CD8-positive, alpha-beta memory T cell (primary cell): ENCODE results near the gene BACH1. TPM values are rescaled to one million over a fixed set of nuclear protein-coding genes. Genes with fewer than 3 reads are reported as not detected.

ENCODE experiments used
- CTCF ChIA-PET: fragments of 350-600 bp; sonication (Branson Sonifier 250); formaldehyde crosslinking; loops from one replicate; lab custom pipeline; 2021; ENCODE audit warnings: antibody characterized with exemption; lab: Charles Lee
- POLR2A ChIA-PET: fragments of 350-600 bp; sonication (Branson Sonifier 250); formaldehyde crosslinking; loops from one replicate; lab custom pipeline; 2021; ENCODE audit warnings: antibody characterized with exemption; lab: Charles Lee
- DNase-seq, 5 donors: peaks; one replicate each; pipeline versions ENCODE4 v3.0.0 to v3.0.0-alpha.2; 2020 to 2022; ENCODE audit warnings: mixed read lengths in 1 of 5
- H3K27ac ChIP-seq: one replicate; pipeline ENCODE4 v1.7.0; 2013; ENCODE audit warnings: low read depth, mild to moderate bottlenecking, low read length, moderate library complexity
- H3K27me3 ChIP-seq: 2 replicates; pipeline ENCODE4 v1.7.0; 2013; ENCODE audit warnings: low read length, mild to moderate bottlenecking; ENCODE audit not compliant: insufficient read depth, poor library complexity, severe bottlenecking
- H3K36me3 ChIP-seq: 2 replicates; pipeline ENCODE4 v1.7.0; 2013; ENCODE audit warnings: mild to moderate bottlenecking, low read length, moderate library complexity; ENCODE audit not compliant: insufficient read depth
- H3K4me1 ChIP-seq: 2 replicates; pipeline ENCODE4 v1.7.0; 2013; ENCODE audit warnings: mild to moderate bottlenecking, low read length, moderate library complexity; ENCODE audit not compliant: insufficient read depth
- H3K4me3 ChIP-seq: 2 replicates; pipeline ENCODE4 v1.7.0; 2013; ENCODE audit warnings: mild to moderate bottlenecking, low read length
- H3K9me3 ChIP-seq: 2 replicates; pipeline ENCODE4 v1.7.0; 2013; ENCODE audit warnings: mild to moderate bottlenecking, low read length
- H3K27ac Mint-ChIP-seq, 8 donors: one replicate each; pipeline ENCODE4 v1.8.0; 2020 to 2021; ENCODE audit warnings: mixed read lengths in 8 of 8, mild to moderate bottlenecking in 6 of 8, inconsistent platforms in 3 of 8, moderate library complexity in 3 of 8
- H3K27me3 Mint-ChIP-seq, 2 donors: one replicate each; pipeline ENCODE4 v1.8.0; 2020 to 2021; ENCODE audit warnings: mixed read lengths in 2 of 2, mild to moderate bottlenecking in 1 of 2, moderate library complexity in 1 of 2
- H3K36me3 Mint-ChIP-seq, 3 donors: one replicate each; pipeline ENCODE4 v1.8.0; 2020 to 2021; ENCODE audit warnings: mixed read lengths in 3 of 3, inconsistent platforms in 1 of 3, mild to moderate bottlenecking in 1 of 3
- H3K4me1 Mint-ChIP-seq, 3 donors: one replicate each; pipeline ENCODE4 v1.8.0; 2020 to 2021; ENCODE audit warnings: mixed read lengths in 3 of 3, inconsistent platforms in 1 of 3, mild to moderate bottlenecking in 1 of 3
- H3K4me3 Mint-ChIP-seq, 7 donors: one replicate each; pipeline ENCODE4 v1.8.0; 2020 to 2021; ENCODE audit warnings: mixed read lengths in 7 of 7, mild to moderate bottlenecking in 6 of 7, moderate library complexity in 4 of 7, inconsistent platforms in 2 of 7
- H3K9me3 Mint-ChIP-seq, 5 donors: one replicate each; pipeline ENCODE4 v1.8.0; 2020 to 2022; ENCODE audit warnings: mixed read lengths in 5 of 5, mild to moderate bottlenecking in 3 of 5, moderate library complexity in 2 of 5, inconsistent platforms in 1 of 5
- polyA plus RNA-seq: library from polyadenylated mRNA; unstranded; fragments of 300-500 nt; fragmentation: Illumina TruSeq; gene quantifications from one replicate; pipeline ENCODE4 v1.2.3, GENCODE V29; 2021
- total RNA-seq, 2 experiments: library from RNA; stranded (reverse); gene quantifications; one replicate each; pipeline ENCODE4 v1.2.3, GENCODE V29; 2021

The BACH1 gene
- total and polyA plus RNA-seq, 3 experiments from 2014 or later = 13.0 to 25.6 (median 20.8) TPM

- Mint-ChIP-seq H3K36me3 (peaks cover 3 to 61% (median 11%) of the 10 kb centered on the region in 3 donors), H3K9me3 (no peaks in the 10 kb centered on the region), H3K27me3 (no peaks in the 10 kb centered on the region), H3K4me1 (peaks cover 0 to 8% (median 1%) of the 10 kb centered on the region in 3 donors), H3K27ac (no peak overlapping the region), H3K4me3 (no peak overlapping the region)
- H3K27ac ChIP-seq = no peak overlapping the region
- CTCF ChIA-PET = no interaction called here
- H3K9me3 ChIP-seq = no peaks in the 10 kb centered on the region
- no peaks in the 10 kb centered on the region for H3K27me3 ChIP-seq
- H3K36me3 ChIP-seq = no peaks in the 10 kb centered on the region
- POLR2A ChIA-PET = no interaction called here
- H3K4me1 ChIP-seq = no peaks in the 10 kb centered on the region
- DNase-seq = no peak
- H3K4me3 ChIP-seq = no peak overlapping the region
Observed at GRCh38 chr21:29329406-29329805, 30.7 kb downstream of the BACH1 start.

DNA sequence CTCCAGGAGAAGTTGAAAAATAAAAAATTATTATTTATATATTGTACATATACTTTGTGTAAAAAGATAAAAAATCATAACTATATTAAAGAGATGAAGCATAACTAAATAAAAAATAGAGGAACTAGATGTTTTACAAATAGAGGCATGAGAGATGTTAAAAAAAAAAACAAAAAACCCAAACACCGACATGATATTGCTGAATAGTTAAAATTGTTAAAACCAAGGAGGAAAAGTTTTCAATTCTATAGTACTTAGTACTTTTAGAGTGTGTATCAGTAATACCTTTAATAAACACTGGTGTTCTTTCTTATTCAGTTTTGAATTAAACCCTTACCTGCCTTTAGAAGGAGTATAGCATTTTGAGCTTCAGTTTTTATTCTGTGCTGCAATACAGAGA lies 32.1 kb downstream of the BACH1 start:
- ChIA-PET POLR2A (no interaction called here), CTCF (no interaction called here)
- Histone ChIP-seq H3K4me3 (no peak overlapping the region), H3K27me3 (no peaks in the 10 kb centered on the region), H3K27ac (no peak overlapping the region), H3K9me3 (no peaks in the 10 kb centered on the region), H3K4me1 (no peaks in the 10 kb centered on the region), H3K36me3 (no peaks in the 10 kb centered on the region)
- Mint-ChIP-seq H3K36me3 (peaks cover 3 to 66% (median 13%) of the 10 kb centered on the region in 3 donors), H3K27ac (no peak overlapping the region), H3K27me3 (no peaks in the 10 kb centered on the region), H3K4me3 (no peak overlapping the region), H3K9me3 (no peaks in the 10 kb centered on the region), H3K4me1 (peaks cover 0 to 12% (median 4%) of the 10 kb centered on the region in 3 donors)
- DNase-seq = no peak

- Mint-ChIP-seq H3K9me3 (no peaks in the 10 kb centered on the region), H3K27me3 (no peaks in the 10 kb centered on the region), H3K4me3 (no peak overlapping the region), H3K36me3 (peaks cover 3 to 55% (median 7%) of the 10 kb centered on the region in 3 donors), H3K27ac (no peak overlapping the region), H3K4me1 (peaks cover 0 to 13% (median 4%) of the 10 kb centered on the region in 3 donors)
- H3K4me1 ChIP-seq = no peaks in the 10 kb centered on the region
- H3K27ac ChIP-seq = no peak overlapping the region
- no peaks in the 10 kb centered on the region for H3K36me3 ChIP-seq
- ChIA-PET CTCF (no interaction called here), POLR2A (no interaction called here)
- no peaks in the 10 kb centered on the region for H3K9me3 ChIP-seq
- H3K4me3 ChIP-seq = no peak overlapping the region
- DNase-seq = no peak
- H3K27me3 ChIP-seq = no peaks in the 10 kb centered on the region
Observed at GRCh38 chr21:29332461-29333362, 34.0 kb downstream of the BACH1 start.

DNA sequence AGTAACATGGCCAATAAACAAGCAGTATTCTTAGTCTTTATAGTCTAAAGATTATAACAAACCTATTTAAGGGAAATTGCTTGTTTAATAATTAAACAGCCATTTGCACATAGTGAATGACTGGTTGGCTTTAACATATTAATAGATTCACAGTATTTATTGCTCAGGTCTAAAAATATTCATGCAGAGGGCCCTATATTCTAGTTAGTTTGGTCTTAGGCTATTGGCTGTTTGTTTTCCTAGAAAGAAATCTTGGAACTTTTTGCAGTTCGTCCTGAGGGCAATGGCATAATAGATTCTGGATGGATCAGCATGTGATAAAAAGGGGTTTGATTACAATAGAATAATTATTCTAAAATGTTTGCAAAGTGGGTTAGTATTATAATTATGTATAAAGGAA lies 34.7 kb downstream of the BACH1 start:
- H3K27ac ChIP-seq = no peak overlapping the region
- H3K9me3 Mint-ChIP-seq = no peaks in the 10 kb centered on the region
- H3K36me3 ChIP-seq = no peaks in the 10 kb centered on the region
- no peaks in the 10 kb centered on the region for H3K27me3 ChIP-seq
- H3K27me3 Mint-ChIP-seq = no peaks in the 10 kb centered on the region
- H3K4me1 Mint-ChIP-seq = peaks cover 0 to 13% (median 4%) of the 10 kb centered on the region in 3 donors
- DNase-seq = no peak
- ChIA-PET CTCF (no interaction called here), POLR2A (no interaction called here)
- H3K4me3 ChIP-seq = no peak overlapping the region
- peak overlapping the region in 1 of 8 donors; percentile 10 for H3K27ac Mint-ChIP-seq
- H3K4me1 ChIP-seq = no peaks in the 10 kb centered on the region
- peaks cover 3 to 51% (median 7%) of the 10 kb centered on the region in 3 donors for H3K36me3 Mint-ChIP-seq
- no peak overlapping the region for H3K4me3 Mint-ChIP-seq
- no peaks in the 10 kb centered on the region for H3K9me3 ChIP-seq

- peaks cover 0 to 15% (median 4%) of the 10 kb centered on the region in 3 donors for H3K4me1 Mint-ChIP-seq
- Histone ChIP-seq H3K4me3 (no peak overlapping the region), H3K27me3 (no peaks in the 10 kb centered on the region), H3K36me3 (no peaks in the 10 kb centered on the region), H3K4me1 (no peaks in the 10 kb centered on the region), H3K27ac (no peak overlapping the region), H3K9me3 (no peaks in the 10 kb centered on the region)
- H3K27me3 Mint-ChIP-seq = no peaks in the 10 kb centered on the region
- no peak overlapping the region for H3K4me3 Mint-ChIP-seq
- POLR2A ChIA-PET = no interaction called here
- H3K36me3 Mint-ChIP-seq = peaks cover 3 to 47% (median 7%) of the 10 kb centered on the region in 3 donors
- no peak for DNase-seq
- CTCF ChIA-PET = no interaction called here
- H3K27ac Mint-ChIP-seq = peak overlapping the region in 1 of 8 donors; percentile 59
- H3K9me3 Mint-ChIP-seq = no peaks in the 10 kb centered on the region
Observed at GRCh38 chr21:29334717-29335428, 36.2 kb downstream of the BACH1 start.

- Mint-ChIP-seq H3K27ac (peak overlapping the region in 2 of 8 donors; percentile 2 to 19), H3K27me3 (no peaks in the 10 kb centered on the region), H3K4me1 (peaks cover 2 to 15% (median 4%) of the 10 kb centered on the region in 3 donors), H3K36me3 (peaks cover 3 to 45% (median 8%) of the 10 kb centered on the region in 3 donors), H3K4me3 (no peak overlapping the region), H3K9me3 (no peaks in the 10 kb centered on the region)
- Histone ChIP-seq H3K36me3 (no peaks in the 10 kb centered on the region), H3K4me1 (no peaks in the 10 kb centered on the region), H3K27ac (no peak overlapping the region), H3K9me3 (no peaks in the 10 kb centered on the region), H3K4me3 (no peak overlapping the region), H3K27me3 (no peaks in the 10 kb centered on the region)
- ChIA-PET POLR2A (no interaction called here), CTCF (no interaction called here)
- no peak for DNase-seq
Observed at GRCh38 chr21:29335720-29336119, 37.0 kb downstream of the BACH1 start.

DNA sequence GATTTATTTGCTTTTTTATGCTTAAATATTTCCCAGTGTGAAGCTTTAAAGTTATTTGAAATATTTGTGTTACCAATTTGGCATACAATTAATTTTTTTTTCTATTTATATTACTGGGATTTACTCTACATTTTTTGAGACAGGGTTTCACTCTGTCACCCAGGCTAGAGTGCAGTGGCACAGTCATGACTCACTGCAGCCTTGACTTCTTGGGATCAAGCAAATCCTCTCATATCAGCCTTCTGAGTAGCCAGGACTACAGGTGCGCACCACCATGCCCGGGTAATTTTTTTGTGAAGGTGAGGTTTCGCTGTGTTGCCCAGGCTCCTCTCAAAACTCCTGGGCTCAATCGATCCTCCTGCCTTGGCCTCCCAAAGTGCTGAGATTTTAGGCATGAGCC lies 39.5 kb downstream of the BACH1 start:
- H3K27me3 ChIP-seq = no peaks in the 10 kb centered on the region
- POLR2A ChIA-PET = no interaction called here
- H3K4me3 Mint-ChIP-seq = no peak overlapping the region
- CTCF ChIA-PET = interaction anchor here (1.4 kb wide), 1 partner anchor 248 kb away, joined by 5 read pairs; no protein-coding TSS in a partner anchor
- H3K36me3 Mint-ChIP-seq = peaks cover 0 to 42% (median 9%) of the 10 kb centered on the region in 3 donors
- no peak overlapping the region for H3K4me3 ChIP-seq
- no peaks in the 10 kb centered on the region for H3K9me3 ChIP-seq
- DNase-seq = no peak
- H3K27ac ChIP-seq = no peak overlapping the region
- no peaks in the 10 kb centered on the region for H3K36me3 ChIP-seq
- H3K9me3 Mint-ChIP-seq = no peaks in the 10 kb centered on the region
- H3K4me1 Mint-ChIP-seq = peaks cover 11 to 28% (median 24%) of the 10 kb centered on the region in 3 donors
- no peaks in the 10 kb centered on the region for H3K4me1 ChIP-seq
- no peak overlapping the region for H3K27ac Mint-ChIP-seq
- H3K27me3 Mint-ChIP-seq = no peaks in the 10 kb centered on the region

DNA sequence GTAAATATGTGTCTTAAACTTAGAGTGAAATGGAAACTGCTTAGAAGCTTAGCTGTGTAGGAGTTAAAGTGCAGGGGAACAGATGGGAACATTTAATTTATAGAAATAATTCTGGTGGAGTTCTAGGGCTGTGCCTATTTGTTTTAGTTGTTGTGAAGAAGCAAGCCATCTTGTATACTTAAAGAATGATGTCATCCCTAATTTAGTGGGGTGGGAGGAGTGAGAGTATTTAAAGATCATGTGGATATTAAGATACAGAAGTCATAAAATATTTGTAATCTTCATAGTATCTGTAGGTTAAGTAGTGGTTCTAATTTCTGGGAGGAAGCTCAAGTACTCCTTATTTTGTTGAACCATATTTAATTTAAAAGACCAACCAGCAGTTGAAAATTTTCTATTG lies 41.5 kb downstream of the BACH1 start:
- Mint-ChIP-seq H3K36me3 (peaks cover 0 to 46% (median 9%) of the 10 kb centered on the region in 3 donors), H3K27ac (no peak overlapping the region), H3K4me1 (peaks cover 11 to 28% (median 20%) of the 10 kb centered on the region in 3 donors), H3K27me3 (no peaks in the 10 kb centered on the region), H3K4me3 (peak overlapping the region in 1 of 7 donors; percentile 6), H3K9me3 (no peaks in the 10 kb centered on the region)
- DNase-seq = no peak
- Histone ChIP-seq H3K9me3 (no peaks in the 10 kb centered on the region), H3K4me1 (no peaks in the 10 kb centered on the region), H3K27ac (no peak overlapping the region), H3K4me3 (no peak overlapping the region), H3K36me3 (no peaks in the 10 kb centered on the region), H3K27me3 (no peaks in the 10 kb centered on the region)
- POLR2A ChIA-PET = no interaction called here
- CTCF ChIA-PET = interaction anchor here (1.3 kb wide), 1 partner anchor 8 kb away, joined by 4 read pairs; no protein-coding TSS in a partner anchor
